GM19240 (cell line): ENCODE results near the gene GPHB5.

Experiments
- DNase-seq: peaks from one replicate; pipeline ENCODE4 v3.0.0; 2011; ENCODE audit warnings: low spot score; ENCODE audit not compliant: insufficient read length

The GPHB5 gene

GRCh38 chr14:63266106-63266505, 52.6 kb downstream of the GPHB5 start:
- no peak for DNase-seq
